ENCODE data around the gene TOMM7. TPM values are rescaled to one million over a fixed set of nuclear protein-coding genes. Genes with fewer than 3 reads are reported as not detected.
A peak's percentile ranks its signal among the peaks of the same experiment; 100 is the strongest.

The TOMM7 gene
- polyA plus RNA-seq (2013, experiment 1 of 4), result 286 TPM
- polyA plus RNA-seq (2013, experiment 2 of 4), result 310 TPM
- 304 TPM for polyA plus RNA-seq (2013, experiment 3 of 4)
- polyA plus RNA-seq (2013, experiment 4 of 4), result 367 TPM

DNA sequence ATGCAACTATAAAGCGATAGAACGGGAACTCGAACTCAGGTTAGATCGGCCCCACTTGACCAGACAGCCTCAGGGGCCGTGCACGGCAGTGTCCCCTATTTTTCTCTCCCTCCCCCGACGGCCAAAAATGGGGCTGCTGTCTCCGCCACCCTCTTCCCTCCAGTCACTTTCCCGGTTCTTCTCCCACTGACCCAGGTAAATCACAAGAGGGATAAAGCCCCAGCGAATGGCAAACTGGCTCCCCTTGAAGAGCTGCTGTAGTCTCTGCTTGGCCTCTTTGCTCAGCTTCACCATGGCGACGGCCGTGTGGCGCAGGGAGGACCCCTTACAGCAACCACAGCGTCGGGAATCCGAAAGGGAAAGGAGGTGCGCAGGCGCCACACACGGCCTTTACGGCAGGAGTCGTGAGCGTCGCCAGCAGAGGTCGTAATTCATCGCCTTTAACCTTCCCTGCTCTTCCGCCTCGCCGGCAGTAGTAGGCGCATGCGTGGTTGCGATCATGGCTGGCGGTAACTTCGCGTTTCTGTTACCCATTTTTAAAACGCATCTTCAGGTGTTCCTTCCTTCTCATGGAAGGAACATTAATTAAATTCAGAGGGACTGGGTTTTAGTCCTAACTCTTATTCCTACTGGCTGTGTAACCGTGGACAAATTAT, at the start of gene TOMM7:
TOMM7 (minus strand) TSS at position 364 of the 656 bp plus-strand sequence; CDS start at position 294, 70 bp downstream.
- no peaks in the 10 kb centered on the region for H3K4me1 ChIP-seq (ENCODE audit: control insufficient read depth, insufficient read depth, low read length)
- H3K9me3 ChIP-seq (ENCODE audit: control insufficient read depth, low read length), result no peaks in the 10 kb centered on the region
- 0% methylated on average over 38 of the region's 38 CpGs for WGBS, 2 experiments
- H3K27ac ChIP-seq (ENCODE audit: insufficient read depth, low read depth, low read length, poor library complexity, severe bottlenecking), result no peak within 1 kb of the TSS
- peaks cover 2% of the 10 kb centered on the region for H3K36me3 ChIP-seq (ENCODE audit: control insufficient read depth, insufficient read depth, low read length)
- peak within 1 kb of the TSS; percentile 96 for H3K4me3 ChIP-seq (ENCODE audit: insufficient read depth, low read depth, low read length)
- no peaks in the 10 kb centered on the region for H3K27me3 ChIP-seq (ENCODE audit: control insufficient read depth, insufficient read depth, low read length, poor library complexity, severe bottlenecking)

DNA sequence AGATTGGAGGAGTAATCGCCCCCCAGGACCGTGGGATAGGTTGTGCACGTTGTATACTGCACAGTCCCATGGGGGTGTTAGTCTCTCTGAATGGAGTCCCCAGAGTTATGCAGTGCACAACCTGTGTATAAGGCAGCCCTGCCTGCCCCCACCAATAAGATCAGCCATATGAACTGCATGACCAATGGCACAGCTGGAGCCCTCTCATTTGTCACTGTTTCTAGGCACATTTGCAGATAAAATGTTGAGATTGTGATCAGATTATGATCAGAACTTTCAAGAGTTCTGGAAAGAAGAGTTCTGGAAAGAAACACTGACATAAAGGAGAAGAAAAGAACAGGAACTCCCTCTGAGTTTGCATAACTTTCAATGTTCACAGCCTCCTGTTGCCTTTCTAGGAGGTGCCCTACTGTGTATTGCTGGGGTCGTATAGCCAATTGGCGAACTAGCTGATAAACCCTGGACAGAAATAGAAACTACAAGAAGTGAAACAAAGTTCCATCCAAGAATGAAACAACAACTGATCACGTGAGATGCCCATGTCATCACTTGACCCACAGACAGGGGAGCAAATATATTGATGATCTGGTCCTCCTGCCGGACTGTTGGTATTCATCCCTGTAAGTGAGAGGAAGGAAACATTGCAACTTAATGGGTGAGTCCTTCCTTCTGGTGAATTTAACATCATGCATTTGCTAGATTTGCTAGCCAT, 49.6 kb upstream of the TOMM7 start:
- H3K36me3 ChIP-seq (ENCODE audit: control insufficient read depth, insufficient read depth, low read length), result no peaks in the 10 kb centered on the region
- no peaks in the 10 kb centered on the region for H3K27me3 ChIP-seq (ENCODE audit: control insufficient read depth, insufficient read depth, low read length, poor library complexity, severe bottlenecking)
- H3K9me3 ChIP-seq (ENCODE audit: control insufficient read depth, low read length), result no peaks in the 10 kb centered on the region
- no peak overlapping the region for H3K27ac ChIP-seq (ENCODE audit: insufficient read depth, low read depth, low read length, poor library complexity, severe bottlenecking)
- H3K4me3 ChIP-seq (ENCODE audit: insufficient read depth, low read depth, low read length), result no peak overlapping the region
- 93 to 94% methylated on average over 7 of the region's 7 CpGs for WGBS, 2 experiments
- no peaks in the 10 kb centered on the region for H3K4me1 ChIP-seq (ENCODE audit: control insufficient read depth, insufficient read depth, low read length)

DNA sequence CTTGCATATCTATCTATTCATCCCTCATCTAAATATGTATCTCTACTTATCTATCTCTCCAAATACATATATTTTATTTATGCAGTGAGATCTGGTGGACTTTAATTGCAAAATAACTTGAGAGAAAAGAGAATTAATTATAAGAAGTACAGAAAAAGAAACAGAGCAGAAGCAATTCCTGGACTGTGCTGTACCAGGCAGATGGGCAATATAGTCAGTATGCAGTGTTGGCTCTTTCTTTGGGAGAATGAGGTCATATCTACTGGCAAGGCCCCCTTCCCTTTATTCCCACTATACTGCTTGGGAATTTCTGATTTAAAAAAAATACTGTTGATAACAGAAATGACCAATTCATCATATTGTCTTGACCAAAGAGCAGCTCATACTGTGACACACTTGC, 49.0 kb upstream of the TOMM7 start:
- Histone ChIP-seq H3K4me1 (ENCODE audit: control insufficient read depth, insufficient read depth, low read length) (no peaks in the 10 kb centered on the region), H3K27ac (ENCODE audit: insufficient read depth, low read depth, low read length, poor library complexity, severe bottlenecking) (no peak overlapping the region), H3K36me3 (ENCODE audit: control insufficient read depth, insufficient read depth, low read length) (no peaks in the 10 kb centered on the region), H3K27me3 (ENCODE audit: control insufficient read depth, insufficient read depth, low read length, poor library complexity, severe bottlenecking) (no peaks in the 10 kb centered on the region), H3K9me3 (ENCODE audit: control insufficient read depth, low read length) (no peaks in the 10 kb centered on the region), H3K4me3 (ENCODE audit: insufficient read depth, low read depth, low read length) (no peak overlapping the region)

DNA sequence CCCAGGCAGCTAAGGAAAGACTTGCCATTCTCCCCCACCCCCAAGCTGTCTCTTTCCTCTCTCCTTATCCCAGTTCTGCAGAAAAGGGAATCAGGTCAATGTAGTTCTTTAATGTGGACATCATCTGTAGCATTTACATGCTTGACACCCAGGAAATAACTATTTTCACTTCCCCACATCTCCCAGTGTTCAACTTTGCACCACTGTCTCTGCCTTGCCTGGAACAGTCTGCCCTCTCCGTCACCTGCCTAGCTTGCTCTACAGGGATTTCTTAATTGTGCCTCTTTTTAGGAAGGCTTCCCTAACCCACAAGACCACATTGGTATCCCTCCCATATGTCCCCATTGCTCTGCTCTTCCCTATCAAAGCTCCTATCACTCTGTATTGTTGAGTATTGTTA, 45.9 kb upstream of the TOMM7 start:
- no peaks in the 10 kb centered on the region for H3K4me1 ChIP-seq (ENCODE audit: control insufficient read depth, insufficient read depth, low read length)
- H3K4me3 ChIP-seq (ENCODE audit: insufficient read depth, low read depth, low read length), result no peak overlapping the region
- no peaks in the 10 kb centered on the region for H3K9me3 ChIP-seq (ENCODE audit: control insufficient read depth, low read length)
- H3K27ac ChIP-seq (ENCODE audit: insufficient read depth, low read depth, low read length, poor library complexity, severe bottlenecking), result no peak overlapping the region
- 95 to 96% methylated on average over 1 of the region's 1 CpG for WGBS, 2 experiments
- no peaks in the 10 kb centered on the region for H3K27me3 ChIP-seq (ENCODE audit: control insufficient read depth, insufficient read depth, low read length, poor library complexity, severe bottlenecking)
- H3K36me3 ChIP-seq (ENCODE audit: control insufficient read depth, insufficient read depth, low read length), result no peaks in the 10 kb centered on the region

DNA sequence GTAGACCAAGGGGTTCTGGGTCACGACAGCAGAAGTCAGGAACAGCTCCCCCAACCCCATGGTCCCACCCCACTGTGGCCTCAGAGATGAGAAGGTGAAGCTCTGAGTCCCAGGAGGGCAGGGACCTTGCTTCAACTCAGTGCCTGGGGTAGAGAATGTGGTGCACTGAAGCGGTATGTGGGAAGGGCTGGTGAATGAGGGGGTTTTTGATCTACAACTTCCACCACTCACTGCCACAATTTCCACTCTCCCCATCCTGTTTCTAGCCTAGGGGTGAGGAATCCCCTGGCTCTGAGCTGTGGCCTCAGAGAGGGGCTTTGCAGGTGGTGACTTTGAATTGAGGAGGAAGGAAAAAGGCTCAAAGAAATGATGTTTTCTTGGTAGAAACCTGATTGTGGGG, 44.9 kb upstream of the TOMM7 start:
- Histone ChIP-seq H3K36me3 (ENCODE audit: control insufficient read depth, insufficient read depth, low read length) (no peaks in the 10 kb centered on the region), H3K4me3 (ENCODE audit: insufficient read depth, low read depth, low read length) (no peak overlapping the region), H3K27ac (ENCODE audit: insufficient read depth, low read depth, low read length, poor library complexity, severe bottlenecking) (no peak overlapping the region), H3K4me1 (ENCODE audit: control insufficient read depth, insufficient read depth, low read length) (no peaks in the 10 kb centered on the region), H3K9me3 (ENCODE audit: control insufficient read depth, low read length) (no peaks in the 10 kb centered on the region), H3K27me3 (ENCODE audit: control insufficient read depth, insufficient read depth, low read length, poor library complexity, severe bottlenecking) (no peaks in the 10 kb centered on the region)
- 41 to 43% methylated on average over 1 of the region's 2 CpGs for WGBS, 2 experiments

DNA sequence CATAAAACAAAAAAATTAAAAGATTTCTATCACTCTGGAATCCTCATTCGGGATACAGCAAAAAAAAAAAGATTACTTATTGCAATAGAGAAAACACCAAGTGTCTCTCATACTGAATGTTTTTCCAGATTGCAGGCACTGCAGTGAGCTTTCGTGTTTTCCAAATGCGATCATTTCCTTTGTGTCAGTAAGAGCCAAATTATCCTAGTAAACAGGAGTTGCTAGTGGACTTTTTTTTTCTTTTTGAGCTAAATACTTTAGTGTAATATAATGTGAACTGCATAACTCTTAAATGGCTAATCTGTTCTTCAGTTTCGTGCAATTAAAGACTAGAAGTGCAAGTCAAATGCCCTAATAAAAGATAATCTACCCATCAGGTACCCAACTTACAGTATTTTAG, 44.4 kb upstream of the TOMM7 start:
- Histone ChIP-seq H3K27me3 (ENCODE audit: control insufficient read depth, insufficient read depth, low read length, poor library complexity, severe bottlenecking) (no peaks in the 10 kb centered on the region), H3K27ac (ENCODE audit: insufficient read depth, low read depth, low read length, poor library complexity, severe bottlenecking) (no peak overlapping the region), H3K9me3 (ENCODE audit: control insufficient read depth, low read length) (no peaks in the 10 kb centered on the region), H3K4me3 (ENCODE audit: insufficient read depth, low read depth, low read length) (no peak overlapping the region), H3K4me1 (ENCODE audit: control insufficient read depth, insufficient read depth, low read length) (no peaks in the 10 kb centered on the region), H3K36me3 (ENCODE audit: control insufficient read depth, insufficient read depth, low read length) (no peaks in the 10 kb centered on the region)
- WGBS, 2 experiments, result 94% methylated on average over 3 of the region's 4 CpGs

DNA sequence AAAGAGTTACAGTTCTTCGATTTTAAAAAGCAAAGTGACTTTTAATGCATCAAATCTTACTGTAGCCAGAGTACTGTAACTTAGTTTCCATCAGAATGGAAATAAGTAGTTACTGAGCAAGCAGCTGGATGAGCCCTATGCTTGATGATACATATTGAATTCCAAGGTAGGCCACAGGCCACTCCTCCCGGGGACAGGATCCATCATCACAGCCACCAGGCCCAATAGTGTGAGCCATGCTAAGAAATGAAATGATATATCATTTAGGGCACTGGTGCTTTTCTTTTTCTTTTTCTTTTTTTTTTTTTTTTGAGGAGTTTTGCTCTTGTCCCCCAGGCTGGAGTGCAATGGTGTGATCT, 42.9 kb upstream of the TOMM7 start:
- Histone ChIP-seq H3K9me3 (ENCODE audit: control insufficient read depth, low read length) (no peaks in the 10 kb centered on the region), H3K27ac (ENCODE audit: insufficient read depth, low read depth, low read length, poor library complexity, severe bottlenecking) (no peak overlapping the region), H3K36me3 (ENCODE audit: control insufficient read depth, insufficient read depth, low read length) (no peaks in the 10 kb centered on the region), H3K4me1 (ENCODE audit: control insufficient read depth, insufficient read depth, low read length) (no peaks in the 10 kb centered on the region), H3K4me3 (ENCODE audit: insufficient read depth, low read depth, low read length) (no peak overlapping the region), H3K27me3 (ENCODE audit: control insufficient read depth, insufficient read depth, low read length, poor library complexity, severe bottlenecking) (no peaks in the 10 kb centered on the region)
- WGBS, 2 experiments, result 76 to 94% methylated on average over 2 of the region's 2 CpGs

DNA sequence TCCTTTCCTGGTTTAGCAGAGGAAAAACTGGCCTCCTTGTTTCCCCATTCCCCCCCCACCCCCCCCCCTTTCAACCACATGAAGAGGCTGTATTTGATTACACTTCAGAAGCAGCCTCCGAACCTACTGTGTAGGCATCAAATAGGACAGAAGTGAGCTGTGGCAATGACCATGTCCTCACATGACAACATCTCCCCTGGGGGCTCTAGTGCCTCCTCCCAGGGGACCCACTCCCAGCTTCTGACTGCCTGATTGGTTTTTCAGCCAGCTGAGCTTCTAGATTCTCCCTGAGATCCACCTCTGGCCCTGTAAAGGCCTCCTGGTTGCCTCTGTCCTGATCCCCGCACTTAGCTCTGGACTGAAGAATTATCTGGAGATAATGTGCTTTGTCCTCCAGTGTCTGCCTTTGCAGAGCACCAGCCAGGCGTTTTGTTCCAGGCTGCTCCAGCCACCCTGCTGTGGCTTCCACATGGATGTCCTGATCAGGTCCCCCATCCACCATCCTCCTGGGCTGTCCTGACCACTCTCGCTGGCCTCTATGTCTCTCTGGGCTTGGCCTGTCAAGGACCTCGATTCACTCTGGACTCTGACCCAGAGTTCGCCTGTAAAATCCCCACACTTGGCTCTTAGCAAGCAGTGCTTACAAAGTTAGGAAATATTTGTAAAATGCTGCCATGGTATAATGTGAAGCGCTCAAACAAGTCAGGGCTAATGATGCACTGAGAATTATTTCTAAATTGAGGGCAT, 42.4 kb upstream of the TOMM7 start:
- no peaks in the 10 kb centered on the region for H3K27me3 ChIP-seq (ENCODE audit: control insufficient read depth, insufficient read depth, low read length, poor library complexity, severe bottlenecking)
- no peak overlapping the region for H3K27ac ChIP-seq (ENCODE audit: insufficient read depth, low read depth, low read length, poor library complexity, severe bottlenecking)
- H3K36me3 ChIP-seq (ENCODE audit: control insufficient read depth, insufficient read depth, low read length), result no peaks in the 10 kb centered on the region
- no peak overlapping the region for H3K4me3 ChIP-seq (ENCODE audit: insufficient read depth, low read depth, low read length)
- 84 to 85% methylated on average over 7 of the region's 7 CpGs for WGBS, 2 experiments
- H3K9me3 ChIP-seq (ENCODE audit: control insufficient read depth, low read length), result no peaks in the 10 kb centered on the region
- no peaks in the 10 kb centered on the region for H3K4me1 ChIP-seq (ENCODE audit: control insufficient read depth, insufficient read depth, low read length)

DNA sequence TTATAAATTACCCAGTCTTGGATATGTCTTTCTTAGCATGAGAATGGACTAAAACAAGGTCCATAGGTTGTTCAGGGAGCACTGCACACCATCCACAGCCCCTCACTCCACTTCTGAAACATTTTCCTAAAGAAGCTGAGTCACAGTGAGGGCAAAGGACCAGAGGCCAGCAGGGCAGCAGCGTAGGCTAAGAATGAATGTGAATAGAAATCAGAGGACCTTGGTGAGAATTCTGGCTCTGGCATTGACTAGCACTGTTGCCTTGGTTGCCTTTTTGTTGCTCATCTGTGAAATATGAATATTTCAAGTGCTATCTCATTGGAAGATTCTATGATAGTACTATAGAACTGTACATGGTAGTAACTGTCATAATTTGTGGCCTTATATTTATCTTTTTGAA, 41.7 kb upstream of the TOMM7 start:
- no peak overlapping the region for H3K4me3 ChIP-seq (ENCODE audit: insufficient read depth, low read depth, low read length)
- no peaks in the 10 kb centered on the region for H3K27me3 ChIP-seq (ENCODE audit: control insufficient read depth, insufficient read depth, low read length, poor library complexity, severe bottlenecking)
- H3K27ac ChIP-seq (ENCODE audit: insufficient read depth, low read depth, low read length, poor library complexity, severe bottlenecking), result no peak overlapping the region
- no peaks in the 10 kb centered on the region for H3K4me1 ChIP-seq (ENCODE audit: control insufficient read depth, insufficient read depth, low read length)
- 90 to 94% methylated on average over 1 of the region's 1 CpG for WGBS, 2 experiments
- no peaks in the 10 kb centered on the region for H3K9me3 ChIP-seq (ENCODE audit: control insufficient read depth, low read length)
- no peaks in the 10 kb centered on the region for H3K36me3 ChIP-seq (ENCODE audit: control insufficient read depth, insufficient read depth, low read length)

DNA sequence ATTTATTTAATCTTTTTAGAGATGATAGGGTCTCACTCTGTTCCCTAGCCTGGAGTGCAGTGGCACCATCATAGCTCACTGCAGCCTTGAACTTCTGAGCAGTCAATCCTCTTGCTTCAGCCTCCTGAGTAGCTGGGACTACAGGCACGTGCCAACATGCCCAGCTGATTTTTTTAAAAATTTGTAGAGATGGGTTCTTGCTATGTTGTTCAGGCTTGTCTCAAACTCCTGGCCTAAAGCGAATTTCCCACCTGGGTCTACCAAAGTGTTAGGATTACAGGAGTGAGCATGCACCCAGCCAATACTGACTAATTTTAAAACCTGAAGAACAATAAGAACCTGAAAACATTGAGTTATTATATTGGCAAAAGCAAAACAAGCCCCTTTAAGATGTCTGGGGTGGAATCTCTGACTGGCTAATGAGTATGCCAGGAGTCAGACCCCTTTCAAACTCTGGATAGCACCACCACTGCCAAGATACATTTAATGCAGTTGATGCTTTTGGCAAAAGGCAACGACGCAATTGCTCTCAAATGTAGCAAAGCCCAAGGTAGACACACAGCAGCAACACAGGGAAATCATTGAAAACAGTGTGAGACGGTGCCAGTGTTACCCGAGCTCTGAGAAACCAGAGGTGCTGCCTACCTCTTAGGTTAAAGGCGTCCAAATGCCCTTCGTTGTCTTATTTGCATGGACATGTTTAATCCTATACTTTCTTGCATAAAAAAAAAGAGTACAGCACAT, 40.7 kb upstream of the TOMM7 start:
- Histone ChIP-seq H3K9me3 (ENCODE audit: control insufficient read depth, low read length) (no peaks in the 10 kb centered on the region), H3K27ac (ENCODE audit: insufficient read depth, low read depth, low read length, poor library complexity, severe bottlenecking) (no peak overlapping the region), H3K4me1 (ENCODE audit: control insufficient read depth, insufficient read depth, low read length) (no peaks in the 10 kb centered on the region), H3K4me3 (ENCODE audit: insufficient read depth, low read depth, low read length) (no peak overlapping the region), H3K36me3 (ENCODE audit: control insufficient read depth, insufficient read depth, low read length) (no peaks in the 10 kb centered on the region), H3K27me3 (ENCODE audit: control insufficient read depth, insufficient read depth, low read length, poor library complexity, severe bottlenecking) (no peaks in the 10 kb centered on the region)
- WGBS, 2 experiments, result 92 to 93% methylated on average over 8 of the region's 8 CpGs
